ENCODE results near the gene PPP6C. TPM values are rescaled to one million over a fixed set of nuclear protein-coding genes. Genes with fewer than 3 reads are reported as not detected.

Gene PPP6C
- total and polyA plus RNA-seq, 2 of the 13 experiments (the other 11 are each of a cell fraction or from before 2014, with no cell fraction given): 18.5 to 20.9 TPM

- ChIA-PET CTCF (ENCODE audit: low intra/inter-chr PET ratio, low total read pairs) (no interaction called here), POLR2A (no interaction called here)
- H3K36me3 ChIP-seq (replicated peaks in 1 of 2; ENCODE audit: control insufficient read depth in 1 of 2, insufficient read depth in 2 of 2, low read length in 2 of 2): peaks cover 0 to 5% of the 10 kb centered on the region in 2 experiments; a peak in 3 of 5 replicates
- H3K4me1 ChIP-seq (ENCODE audit: insufficient read depth, low read length): peaks cover 25% of the 10 kb centered on the region
- peaks cover 7% of the 10 kb centered on the region for H3K79me2 ChIP-seq (ENCODE audit: insufficient read depth, low read length)
- no peak overlapping the region for H3K9ac ChIP-seq (ENCODE audit: insufficient read depth, low read depth, low read length)
- no peaks in the 10 kb centered on the region for H4K20me1 ChIP-seq (ENCODE audit: insufficient read depth, low read length)
- no peaks in the 10 kb centered on the region; a peak in 1 of 5 replicates for H3K27me3 ChIP-seq (ENCODE audit: control insufficient read depth in 1 of 2, insufficient read depth in 2 of 2, low read length in 2 of 2)
- WGBS (ENCODE audit: low lambda C conversion rate): 79% methylated on average over 4 of the region's 4 CpGs
- no peak overlapping the region for H3K27ac ChIP-seq (ENCODE audit: extremely low read length, insufficient read depth, low read length)
- in situ Hi-C loops (cut with HindIII; ENCODE audit: extremely low pct_ligation_motif_present, low pct_unique_long_range_greater_than_20kb): no loop called here
- H3K4me3 ChIP-seq (replicated peaks in 1 of 3; ENCODE audit: insufficient read depth in 1 of 3, low read depth in 2 of 3, low read length in 3 of 3): no peak overlapping the region
- BruUV-seq (replicated peaks): no TSS peak
- TF ChIP-seq ZBTB33 (CRISPR knock-in tag; IDR thresholded peaks at IDR 0.05) (peak; percentile 64; the same call in 1 of the 2 replicates), ZFP41 (CRISPR knock-in tag; IDR thresholded peaks at IDR 0.05; ENCODE audit: borderline replicate concordance) (no peak)
- H3K9me3 ChIP-seq (ENCODE audit: low read length): no peaks in the 10 kb centered on the region
- no peak for ATAC-seq
- DNase-seq (ENCODE audit: low spot score): no peak
- no peak for FAIRE-seq
- intact Hi-C loops (cut with micrococcal nuclease; ENCODE audit: unreplicated experiment): loop anchor here (10.0 kb wide), 2 partner anchors 281 to 371 kb away; partner anchors contain the start of genes ARPC5L, NR6A1, OLFML2A and RPL35
- no peak overlapping the region for H3K4me2 ChIP-seq (ENCODE audit: low read depth, low read length)
- H2AFZ ChIP-seq (ENCODE audit: low read length): no peak overlapping the region
Measured at GRCh38 chr9:125145425-125145824, 44.2 kb downstream of the PPP6C start.

GRCh38 chr9:125143377-125144090 lies 46.1 kb downstream of the PPP6C start, which contains the start of gene SCAI:
TSS of gene SCAI (minus strand) at chr9:125143528. CDS start at chr9:125143437, 91 bp downstream.
- peaks cover 20% of the 10 kb centered on the region for H3K4me1 ChIP-seq (ENCODE audit: insufficient read depth, low read length)
- no peaks in the 10 kb centered on the region for H4K20me1 ChIP-seq (ENCODE audit: insufficient read depth, low read length)
- peak; percentile 99 for ATAC-seq
- in situ Hi-C loops (cut with HindIII; ENCODE audit: extremely low pct_ligation_motif_present, low pct_unique_long_range_greater_than_20kb) (no loop called here), intact Hi-C loops (cut with micrococcal nuclease; ENCODE audit: unreplicated experiment) (loop anchor here (1.0 to 10.0 kb wide), 3 partner anchors 202 to 369 kb away; partner anchors contain the start of genes ARPC5L, GOLGA1, NR6A1 and OLFML2A)
- peak within 1 kb of the TSS; percentile 73 for H3K9ac ChIP-seq (ENCODE audit: insufficient read depth, low read depth, low read length)
- peaks cover 7% of the 10 kb centered on the region for H3K79me2 ChIP-seq (ENCODE audit: insufficient read depth, low read length)
- no peaks in the 10 kb centered on the region; a peak in 1 of 5 replicates for H3K27me3 ChIP-seq (ENCODE audit: control insufficient read depth in 1 of 2, insufficient read depth in 2 of 2, low read length in 2 of 2)
- peak within 1 kb of the TSS; percentile 76 for H2AFZ ChIP-seq (ENCODE audit: low read length)
- BruUV-seq (replicated peaks): no TSS peak
- H3K27ac ChIP-seq (ENCODE audit: extremely low read length, insufficient read depth, low read length): peak within 1 kb of the TSS; percentile 56
- no peaks in the 10 kb centered on the region for H3K9me3 ChIP-seq (ENCODE audit: low read length)
- peak within 1 kb of the TSS; percentile 55 to 82 (median 71) for H3K4me3 ChIP-seq (replicated peaks in 1 of 3; ENCODE audit: insufficient read depth in 1 of 3, low read depth in 2 of 3, low read length in 3 of 3)
- H3K36me3 ChIP-seq (replicated peaks in 1 of 2; ENCODE audit: control insufficient read depth in 1 of 2, insufficient read depth in 2 of 2, low read length in 2 of 2): no peaks in the 10 kb centered on the region
- peak within 1 kb of the TSS; percentile 91 for H3K4me2 ChIP-seq (ENCODE audit: low read depth, low read length)
- FAIRE-seq: peak; percentile 72
- ChIA-PET CTCF (ENCODE audit: low intra/inter-chr PET ratio, low total read pairs) (interaction anchor here (1.2 kb wide), 1 partner anchor 372 kb away, joined by 3 read pairs; no protein-coding TSS in a partner anchor), POLR2A (interaction anchor here (0.6 to 1.0 kb wide), 3 partner anchors 7 to 193 kb away, joined by 3 to 4 read pairs (median 3); no protein-coding TSS in a partner anchor)
- 10% methylated on average over 6 of the region's 46 CpGs for WGBS (ENCODE audit: low lambda C conversion rate)
- peak; percentile 97 for DNase-seq (ENCODE audit: low spot score)
- TF ChIP-seq ZNF367 (CRISPR knock-in tag; IDR thresholded peaks at IDR 0.05; ENCODE audit: borderline replicate concordance): no peak
- TF ChIP-seq REL (CRISPR knock-in tag; conservative IDR thresholded peaks at IDR 0.05): no peak
- peak; percentile 80 for TF ChIP-seq TBX2 (CRISPR knock-in tag; IDR thresholded peaks at IDR 0.05; ENCODE audit: borderline replicate concordance)
- TF ChIP-seq NFKB2 (CRISPR knock-in tag; IDR thresholded peaks at IDR 0.05; ENCODE audit: borderline replicate concordance): 0 out of 2 replicates have a peak, but pooled peaks have one; percentile 23
- peak; percentile 75; the same call in 1 of the 2 replicates for TF ChIP-seq KDM5B (CRISPR knock-in tag; IDR thresholded peaks at IDR 0.05; ENCODE audit: borderline replicate concordance)
- TF ChIP-seq, protein P1, sequence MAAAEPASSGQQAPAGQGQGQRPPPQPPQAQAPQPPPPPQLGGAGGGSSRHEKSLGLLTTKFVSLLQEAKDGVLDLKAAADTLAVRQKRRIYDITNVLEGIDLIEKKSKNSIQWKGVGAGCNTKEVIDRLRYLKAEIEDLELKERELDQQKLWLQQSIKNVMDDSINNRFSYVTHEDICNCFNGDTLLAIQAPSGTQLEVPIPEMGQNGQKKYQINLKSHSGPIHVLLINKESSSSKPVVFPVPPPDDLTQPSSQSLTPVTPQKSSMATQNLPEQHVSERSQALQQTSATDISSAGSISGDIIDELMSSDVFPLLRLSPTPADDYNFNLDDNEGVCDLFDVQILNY (CRISPR knock-in tag; conservative IDR thresholded peaks at IDR 0.05): no peak
- no peak for TF ChIP-seq BCL3 (CRISPR knock-in tag; IDR thresholded peaks at IDR 0.05)
- TF ChIP-seq RORA (CRISPR knock-in tag; IDR thresholded peaks at IDR 0.05): no peak
